Endothelial cell of umbilical vein (primary cell): ENCODE measurements around the gene NR1H4. TPM values are rescaled to one million over a fixed set of nuclear protein-coding genes. Genes with fewer than 3 reads are reported as not detected.

Experiments used
- BruUV-seq: library from RNA; stranded (reverse); fragments of 400-500 nt; replicated peaks from 2 replicates; lab custom pipeline; 2021; lab: Mats Ljungman, UMichigan
- CTCF ChIA-PET: fragments of 300-600, 350-600 bp; sonication (Branson Sonifier 250); formaldehyde crosslinking; loops from one replicate; lab custom pipeline; 2021; ENCODE audit warnings: antibody characterized with exemption, inconsistent platforms; lab: Charles Lee
- POLR2A ChIA-PET: fragments of 300-600, 350-600 bp; sonication (Branson Sonifier 250); formaldehyde crosslinking; loops from one replicate; lab custom pipeline; 2021; ENCODE audit warnings: antibody characterized with exemption, inconsistent platforms; lab: Charles Lee
- DNase-seq: peaks from one replicate; pipeline ENCODE4 v3.0.0-alpha.2; 2011; ENCODE audit warnings: low read depth, low spot score
- FAIRE-seq: peaks from 2 replicates; lab custom pipeline; 2011; peaks lifted over from hg19 to GRCh38; lab: Jason Lieb, UNC
- H2AFZ ChIP-seq: 2 replicates; pipeline ENCODE4 v1.6.0; 2012; ENCODE audit warnings: low read depth, low read length, control low read depth, inconsistent platforms
- H3K27ac ChIP-seq: 2 replicates; pipeline ENCODE4 v1.5.1; 2011; ENCODE audit warnings: low read depth, mild to moderate bottlenecking, control low read depth, low read length, moderate library complexity; ENCODE audit not compliant: insufficient read depth
- H3K27me3 ChIP-seq, 2 experiments: 2 replicates each; pipeline versions ENCODE4 v1.6.0 to v1.6.1; 2011; ENCODE audit warnings: low read length in 2 of 2, mixed read lengths in 1 of 2; ENCODE audit not compliant: control insufficient read depth in 2 of 2, insufficient read depth in 2 of 2
- H3K36me3 ChIP-seq, 2 experiments: 2 replicates in 1 of 2; 3 replicates in 1 of 2; pipeline ENCODE4 v1.5.1; 2011; ENCODE audit warnings: low read length in 2 of 2, mild to moderate bottlenecking in 1 of 2, moderate library complexity in 1 of 2; ENCODE audit not compliant: control insufficient read depth in 2 of 2, insufficient read depth in 2 of 2; ENCODE audit errors: extremely low read depth in 1 of 2
- H3K4me1 ChIP-seq: 3 replicates; pipeline ENCODE4 v1.5.1; 2011; ENCODE audit warnings: mild to moderate bottlenecking, low read length; ENCODE audit not compliant: control insufficient read depth, insufficient read depth; ENCODE audit errors: extremely low read depth
- H3K4me2 ChIP-seq: 2 replicates; pipeline ENCODE4 v1.6.1; 2011; ENCODE audit warnings: low read length, control low read depth, mixed read lengths; ENCODE audit not compliant: insufficient read depth
- H3K4me3 ChIP-seq, 3 experiments: fragments of 200-600 bp in 1 of 3; sonication (generic), shearing (Covaris generic) in 1 of 3; replicated peaks in 1 of 3; 2 replicates each; pipeline ENCODE4 v1.5.1; 2011 to 2016; ENCODE audit warnings: control low read depth in 3 of 3, low read length in 3 of 3, mild to moderate bottlenecking in 2 of 3, inconsistent platforms in 1 of 3, low read depth in 1 of 3, moderate library complexity in 1 of 3; ENCODE audit not compliant: insufficient read depth in 1 of 3
- H3K79me2 ChIP-seq: 2 replicates; pipeline ENCODE4 v1.6.0; 2012; ENCODE audit warnings: low read length, inconsistent platforms; ENCODE audit not compliant: control insufficient read depth, insufficient read depth
- H3K9ac ChIP-seq: replicated peaks from 2 replicates; pipeline ENCODE3; 2011; ENCODE audit warnings: low read length, control low read depth; ENCODE audit not compliant: insufficient read depth; ENCODE audit errors: extremely low read depth
- H3K9me1 ChIP-seq: replicated peaks from 3 replicates; pipeline ENCODE4 v1.6.0; 2011; ENCODE audit warnings: mild to moderate bottlenecking, low read length; ENCODE audit not compliant: control insufficient read depth, insufficient read depth; ENCODE audit errors: extremely low read depth
- H3K9me3 ChIP-seq: replicated peaks from 2 replicates; pipeline ENCODE4 v1.5.1; 2012; ENCODE audit warnings: low read length, inconsistent platforms; ENCODE audit not compliant: control insufficient read depth, insufficient read depth
- H4K20me1 ChIP-seq: replicated peaks from 2 replicates; pipeline ENCODE3; 2011; ENCODE audit warnings: mild to moderate bottlenecking, low read length; ENCODE audit not compliant: control insufficient read depth, insufficient read depth; ENCODE audit errors: extremely low read depth
- EZH2 ChIP-seq: IDR thresholded peaks from 2 replicates; pipeline ENCODE4 v1.6.1; 2012; ENCODE audit warnings: borderline replicate concordance, low read depth, mild to moderate bottlenecking, moderate library complexity, low read length, inconsistent platforms; ENCODE audit not compliant: severe bottlenecking
- FOS ChIP-seq: IDR thresholded peaks from 2 replicates; pipeline ENCODE4 v1.6.1; 2011; ENCODE audit warnings: mild to moderate bottlenecking, low read length, moderate library complexity, borderline replicate concordance; ENCODE audit not compliant: insufficient read depth
- GATA2 ChIP-seq: IDR thresholded peaks from 2 replicates; pipeline ENCODE4 v1.7.0; 2011; ENCODE audit warnings: low read depth, mild to moderate bottlenecking, moderate library complexity, mixed read lengths, low read length; ENCODE audit not compliant: insufficient read length, insufficient read depth
- JUN ChIP-seq: IDR thresholded peaks from 2 replicates; pipeline ENCODE4 v1.6.1; 2011; ENCODE audit warnings: borderline replicate concordance, low read depth; ENCODE audit not compliant: insufficient read length, insufficient read depth
- MYC ChIP-seq: IDR thresholded peaks from one replicate; pipeline ENCODE4 v1.6.1; 2011; ENCODE audit warnings: mild to moderate bottlenecking, low read depth, low read length
- POLR2A ChIP-seq: IDR thresholded peaks from 2 replicates; pipeline ENCODE4 v1.6.1; 2012; ENCODE audit warnings: low read depth, mild to moderate bottlenecking, control low read depth, low read length
- POLR2AphosphoS5 ChIP-seq: IDR thresholded peaks from 2 replicates; pipeline ENCODE4 v1.6.1; 2012; ENCODE audit warnings: low read depth, mild to moderate bottlenecking, control low read depth, low read length, moderate library complexity; ENCODE audit not compliant: insufficient read depth
- dilution Hi-C: fragments of 300-500 bp; cut with MboI; formaldehyde crosslinking; loops from one replicate; pipeline ENCODE4 v1.15.0; 2019; ENCODE audit warnings: low sequenced_read_pairs; ENCODE audit not compliant: extremely low pct_ligation_motif_present
- intact Hi-C: fragments of 100-400 bp; cut with micrococcal nuclease; formaldehyde crosslinking; loops from one replicate; pipeline ENCODE4 v1.10.0; 2022
- polyA plus RNA-seq, 4 experiments: library from polyadenylated mRNA; depleted of rRNA in 3 of 4; stranded (reverse) in 3 of 4; unstranded in 1 of 4; fragments of >200 nt; gene quantifications; 2 replicates each; pipeline versions ENCODE4 v1.2.1 to v1.2.3, GENCODE V29; 2011 to 2012; ENCODE audit warnings: missing spikeins in 1 of 4
- total RNA-seq: library from RNA; stranded (reverse); gene quantifications from 2 replicates; pipeline ENCODE4 v1.2.3, GENCODE V29; 2021
- TF ChIP-seq, protein P1 (sequence below), 2 donors: IDR thresholded peaks; 1 replicate in 1 of 2; 2 replicates in 1 of 2; pipeline ENCODE4 v1.5.1; 2011; ENCODE audit warnings: low read length in 2 of 2, mild to moderate bottlenecking in 2 of 2, moderate library complexity in 2 of 2, control low read depth in 1 of 2, inconsistent platforms in 1 of 2, low read depth in 1 of 2; ENCODE audit not compliant: insufficient read depth in 1 of 2; ENCODE audit errors: extremely low read depth in 1 of 2
- TF ChIP-seq, protein P2 (sequence below): IDR thresholded peaks from 2 replicates; pipeline ENCODE4 v1.6.1; 2011; ENCODE audit not compliant: insufficient read depth, insufficient read length

Gene NR1H4
- total and polyA plus RNA-seq, 2 donors (not counting 3 experiments of a cell fraction or from before 2014, with no cell fraction given): not detected

DNA sequence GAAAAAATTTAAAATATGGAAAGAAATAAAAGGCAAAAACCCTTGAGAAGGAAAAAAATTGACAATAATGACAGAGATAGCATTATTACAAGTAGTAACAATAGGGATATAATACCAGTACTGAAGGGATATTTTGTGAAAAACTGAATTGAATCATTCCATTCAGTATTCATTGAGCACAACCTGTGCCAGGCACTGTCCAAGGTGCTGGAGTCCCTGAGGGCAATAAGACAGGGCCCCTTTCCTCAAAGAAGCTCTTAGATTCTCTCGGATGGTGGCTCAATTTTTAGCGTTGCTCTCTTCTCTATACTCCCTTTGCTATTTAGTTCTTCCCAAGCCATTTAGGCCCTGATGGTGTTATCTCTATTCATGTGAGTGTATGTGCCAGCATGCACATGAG, 65.5 kb downstream of the NR1H4 start:
- DNase-seq: peak; percentile 30

More for the DNA sequence above, 65.5 kb downstream of the NR1H4 start:
- no peak for TF ChIP-seq EZH2
- TF ChIP-seq POLR2AphosphoS5: no peak
- no peak for TF ChIP-seq FOS
- TF ChIP-seq GATA2: no peak
- TF ChIP-seq, protein P1, sequence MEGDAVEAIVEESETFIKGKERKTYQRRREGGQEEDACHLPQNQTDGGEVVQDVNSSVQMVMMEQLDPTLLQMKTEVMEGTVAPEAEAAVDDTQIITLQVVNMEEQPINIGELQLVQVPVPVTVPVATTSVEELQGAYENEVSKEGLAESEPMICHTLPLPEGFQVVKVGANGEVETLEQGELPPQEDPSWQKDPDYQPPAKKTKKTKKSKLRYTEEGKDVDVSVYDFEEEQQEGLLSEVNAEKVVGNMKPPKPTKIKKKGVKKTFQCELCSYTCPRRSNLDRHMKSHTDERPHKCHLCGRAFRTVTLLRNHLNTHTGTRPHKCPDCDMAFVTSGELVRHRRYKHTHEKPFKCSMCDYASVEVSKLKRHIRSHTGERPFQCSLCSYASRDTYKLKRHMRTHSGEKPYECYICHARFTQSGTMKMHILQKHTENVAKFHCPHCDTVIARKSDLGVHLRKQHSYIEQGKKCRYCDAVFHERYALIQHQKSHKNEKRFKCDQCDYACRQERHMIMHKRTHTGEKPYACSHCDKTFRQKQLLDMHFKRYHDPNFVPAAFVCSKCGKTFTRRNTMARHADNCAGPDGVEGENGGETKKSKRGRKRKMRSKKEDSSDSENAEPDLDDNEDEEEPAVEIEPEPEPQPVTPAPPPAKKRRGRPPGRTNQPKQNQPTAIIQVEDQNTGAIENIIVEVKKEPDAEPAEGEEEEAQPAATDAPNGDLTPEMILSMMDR (IDR thresholded peaks at IDR 0.05; ENCODE audit: extremely low read depth in 1 of 2, insufficient read depth in 1 of 2, low read depth in 1 of 2, low read length in 2 of 2): no peak
- TF ChIP-seq POLR2A: no peak
- no peak for TF ChIP-seq MYC
- TF ChIP-seq, protein P2, sequence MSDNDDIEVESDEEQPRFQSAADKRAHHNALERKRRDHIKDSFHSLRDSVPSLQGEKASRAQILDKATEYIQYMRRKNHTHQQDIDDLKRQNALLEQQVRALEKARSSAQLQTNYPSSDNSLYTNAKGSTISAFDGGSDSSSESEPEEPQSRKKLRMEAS: no peak
- no peak for TF ChIP-seq JUN
- dilution Hi-C loops (no loop called here), intact Hi-C loops (no loop called here)
- peak; percentile 4 for FAIRE-seq
- no peak overlapping the region for H3K4me3 ChIP-seq
- H3K4me1 ChIP-seq: no peaks in the 10 kb centered on the region
- no peaks in the 10 kb centered on the region for H3K27me3 ChIP-seq
- no peak overlapping the region for H3K9ac ChIP-seq
- no TSS peak for BruUV-seq
- no peaks in the 10 kb centered on the region for H4K20me1 ChIP-seq
- ChIA-PET POLR2A (no interaction called here), CTCF (interaction anchor here (1.0 to 1.1 kb wide), 3 partner anchors 16 to 134 kb away, joined by 3 to 4 read pairs (median 3); no protein-coding TSS in a partner anchor)
- H3K4me2 ChIP-seq: no peak overlapping the region
- no peaks in the 10 kb centered on the region for H3K9me3 ChIP-seq
- H3K79me2 ChIP-seq: no peaks in the 10 kb centered on the region
- no peaks in the 10 kb centered on the region for H3K36me3 ChIP-seq
- no peak overlapping the region for H2AFZ ChIP-seq
- H3K27ac ChIP-seq: no peak overlapping the region
- H3K9me1 ChIP-seq: no peaks in the 10 kb centered on the region
